ENCODE data around the gene OSR1. TPM values are rescaled to one million over a fixed set of nuclear protein-coding genes. Genes with fewer than 3 reads are reported as not detected.

OSR1 gene
- total and polyA plus RNA-seq, 3 experiments from 2014 or later = not detected

GRCh38 chr2:19357402-19358241 is 801 bp downstream of the OSR1 start:
- ChIA-PET CTCF (interaction anchor here (4.2 kb wide), 1 partner anchor 9 kb away, joined by 28 read pairs; no protein-coding TSS in a partner anchor), POLR2A (interaction anchor here (0.8 kb wide), 1 partner anchor 797 kb away, joined by 3 read pairs; no protein-coding TSS in a partner anchor)
- H3K4me1 Mint-ChIP-seq = peaks cover 40 to 58% (median 41%) of the 10 kb centered on the region in 3 donors
- Histone ChIP-seq H3K4me1 (ENCODE audit: insufficient read depth, low read length) (peaks cover 40% of the 10 kb centered on the region), H3K36me3 (ENCODE audit: insufficient read depth, low read length) (no peaks in the 10 kb centered on the region), H3K27ac (ENCODE audit: low read depth, low read length) (no peak overlapping the region), H3K4me3 (ENCODE audit: low read length) (no peak overlapping the region), H3K27me3 (ENCODE audit: insufficient read depth, low read length, poor library complexity, severe bottlenecking) (peaks cover 74% of the 10 kb centered on the region), H3K9me3 (ENCODE audit: low read length) (no peaks in the 10 kb centered on the region)
- H3K27me3 Mint-ChIP-seq = peaks cover 84% of the 10 kb centered on the region in 2 donors
- DNase-seq = no peak
- H3K4me3 Mint-ChIP-seq = peak overlapping the region; percentile 41 to 81 (median 63)
- H3K9me3 Mint-ChIP-seq = peaks cover 0 to 3% (median 0%) of the 10 kb centered on the region in 5 donors
- peaks cover 0 to 7% (median 0%) of the 10 kb centered on the region in 3 donors for H3K36me3 Mint-ChIP-seq
- H3K27ac Mint-ChIP-seq = peak overlapping the region in 2 of 8 donors; percentile 13 to 33

- peaks cover 0 to 3% (median 0%) of the 10 kb centered on the region in 5 donors for H3K9me3 Mint-ChIP-seq
- H3K9me3 ChIP-seq (ENCODE audit: low read length) = no peaks in the 10 kb centered on the region
- DNase-seq = no peak
- H3K36me3 ChIP-seq (ENCODE audit: insufficient read depth, low read length) = no peaks in the 10 kb centered on the region
- ChIA-PET POLR2A (no interaction called here), CTCF (no interaction called here)
- H3K4me1 Mint-ChIP-seq = peaks cover 39 to 57% (median 39%) of the 10 kb centered on the region in 3 donors
- no peak overlapping the region for H3K27ac ChIP-seq (ENCODE audit: low read depth, low read length)
- H3K4me1 ChIP-seq (ENCODE audit: insufficient read depth, low read length) = peaks cover 42% of the 10 kb centered on the region
- H3K36me3 Mint-ChIP-seq = peaks cover 0 to 3% (median under 1%) of the 10 kb centered on the region in 3 donors
- peaks cover 88 to 90% of the 10 kb centered on the region in 2 donors for H3K27me3 Mint-ChIP-seq
- no peak overlapping the region for H3K4me3 ChIP-seq (ENCODE audit: low read length)
- peak overlapping the region in 2 of 8 donors; percentile 31 to 67 for H3K27ac Mint-ChIP-seq
- peaks cover 82% of the 10 kb centered on the region for H3K27me3 ChIP-seq (ENCODE audit: insufficient read depth, low read length, poor library complexity, severe bottlenecking)
- peak overlapping the region; percentile 41 to 80 (median 62) for H3K4me3 Mint-ChIP-seq
Measured at GRCh38 chr2:19356545-19357401, 1.6 kb downstream of the OSR1 start.

- H3K36me3 Mint-ChIP-seq = peaks cover 0 to 3% (median 0%) of the 10 kb centered on the region in 3 donors
- peak overlapping the region in 5 of 7 donors; percentile 29 to 74 (median 62) for H3K4me3 Mint-ChIP-seq
- Histone ChIP-seq H3K4me1 (ENCODE audit: insufficient read depth, low read length) (peaks cover 42% of the 10 kb centered on the region), H3K4me3 (ENCODE audit: low read length) (no peak overlapping the region), H3K36me3 (ENCODE audit: insufficient read depth, low read length) (no peaks in the 10 kb centered on the region), H3K9me3 (ENCODE audit: low read length) (no peaks in the 10 kb centered on the region), H3K27me3 (ENCODE audit: insufficient read depth, low read length, poor library complexity, severe bottlenecking) (peaks cover 84% of the 10 kb centered on the region), H3K27ac (ENCODE audit: low read depth, low read length) (no peak overlapping the region)
- H3K27ac Mint-ChIP-seq = peak overlapping the region in 3 of 8 donors; percentile 21 to 67 (median 31)
- peaks cover 90 to 91% of the 10 kb centered on the region in 2 donors for H3K27me3 Mint-ChIP-seq
- POLR2A ChIA-PET = no interaction called here
- peaks cover 0 to 3% (median 0%) of the 10 kb centered on the region in 5 donors for H3K9me3 Mint-ChIP-seq
- no peak for DNase-seq
- CTCF ChIA-PET = interaction anchor here (1.0 to 1.6 kb wide), 2 partner anchors 13 to 824 kb away, joined by 3 read pairs; no protein-coding TSS in a partner anchor
- H3K4me1 Mint-ChIP-seq = peaks cover 38 to 54% (median 39%) of the 10 kb centered on the region in 3 donors
Measured at GRCh38 chr2:19355931-19356544, 2.4 kb downstream of the OSR1 start.

- Mint-ChIP-seq H3K4me3 (peak overlapping the region in 3 of 7 donors; percentile 6 to 74 (median 42)), H3K27ac (peak overlapping the region in 1 of 8 donors; percentile 58), H3K4me1 (peaks cover 36 to 53% (median 38%) of the 10 kb centered on the region in 3 donors), H3K9me3 (peaks cover 0 to 3% (median 0%) of the 10 kb centered on the region in 5 donors), H3K27me3 (peaks cover 89 to 90% of the 10 kb centered on the region in 2 donors), H3K36me3 (peaks cover 0 to 4% (median 0%) of the 10 kb centered on the region in 3 donors)
- ChIA-PET POLR2A (no interaction called here), CTCF (interaction anchor here (1.0 to 1.6 kb wide), 2 partner anchors 14 to 823 kb away, joined by 3 read pairs; no protein-coding TSS in a partner anchor)
- no peaks in the 10 kb centered on the region for H3K36me3 ChIP-seq (ENCODE audit: insufficient read depth, low read length)
- H3K27ac ChIP-seq (ENCODE audit: low read depth, low read length) = no peak overlapping the region
- peaks cover 44% of the 10 kb centered on the region for H3K4me1 ChIP-seq (ENCODE audit: insufficient read depth, low read length)
- H3K27me3 ChIP-seq (ENCODE audit: insufficient read depth, low read length, poor library complexity, severe bottlenecking) = peaks cover 84% of the 10 kb centered on the region
- H3K4me3 ChIP-seq (ENCODE audit: low read length) = no peak overlapping the region
- H3K9me3 ChIP-seq (ENCODE audit: low read length) = no peaks in the 10 kb centered on the region
- DNase-seq = no peak
Measured at GRCh38 chr2:19355416-19355821, 3.0 kb downstream of the OSR1 start.

GRCh38 chr2:19355014-19355405 is 3.4 kb downstream of the OSR1 start:
- H3K36me3 Mint-ChIP-seq = peaks cover 0 to 4% (median 0%) of the 10 kb centered on the region in 3 donors
- ChIA-PET CTCF (interaction anchor here (1.0 to 1.6 kb wide), 2 partner anchors 14 to 823 kb away, joined by 3 read pairs; no protein-coding TSS in a partner anchor), POLR2A (no interaction called here)
- H3K27me3 Mint-ChIP-seq = peaks cover 86 to 87% of the 10 kb centered on the region in 2 donors
- Histone ChIP-seq H3K4me1 (ENCODE audit: insufficient read depth, low read length) (peaks cover 48% of the 10 kb centered on the region), H3K4me3 (ENCODE audit: low read length) (no peak overlapping the region), H3K27ac (ENCODE audit: low read depth, low read length) (no peak overlapping the region), H3K27me3 (ENCODE audit: insufficient read depth, low read length, poor library complexity, severe bottlenecking) (peaks cover 84% of the 10 kb centered on the region), H3K36me3 (ENCODE audit: insufficient read depth, low read length) (no peaks in the 10 kb centered on the region), H3K9me3 (ENCODE audit: low read length) (no peaks in the 10 kb centered on the region)
- H3K4me1 Mint-ChIP-seq = peaks cover 36 to 52% (median 38%) of the 10 kb centered on the region in 3 donors
- no peak for DNase-seq
- peak overlapping the region in 1 of 7 donors; percentile 1 for H3K4me3 Mint-ChIP-seq
- H3K9me3 Mint-ChIP-seq = peaks cover 0 to 3% (median 0%) of the 10 kb centered on the region in 5 donors
- H3K27ac Mint-ChIP-seq = no peak overlapping the region

GRCh38 chr2:19353721-19354050 is 4.7 kb downstream of the OSR1 start:
- H3K9me3 Mint-ChIP-seq = peaks cover 0 to 3% (median 0%) of the 10 kb centered on the region in 5 donors
- CTCF ChIA-PET = no interaction called here
- no peak overlapping the region for H3K27ac ChIP-seq (ENCODE audit: low read depth, low read length)
- H3K27ac Mint-ChIP-seq = no peak overlapping the region
- peaks cover 36 to 57% (median 38%) of the 10 kb centered on the region in 3 donors for H3K4me1 Mint-ChIP-seq
- peaks cover 84 to 88% of the 10 kb centered on the region in 2 donors for H3K27me3 Mint-ChIP-seq
- H3K36me3 ChIP-seq (ENCODE audit: insufficient read depth, low read length) = no peaks in the 10 kb centered on the region
- peaks cover 84% of the 10 kb centered on the region for H3K27me3 ChIP-seq (ENCODE audit: insufficient read depth, low read length, poor library complexity, severe bottlenecking)
- peaks cover 53% of the 10 kb centered on the region for H3K4me1 ChIP-seq (ENCODE audit: insufficient read depth, low read length)
- H3K4me3 ChIP-seq (ENCODE audit: low read length) = no peak overlapping the region
- H3K9me3 ChIP-seq (ENCODE audit: low read length) = no peaks in the 10 kb centered on the region
- POLR2A ChIA-PET = no interaction called here
- H3K36me3 Mint-ChIP-seq = peaks cover 0 to 4% (median 0%) of the 10 kb centered on the region in 3 donors
- peak overlapping the region in 1 of 7 donors; percentile 30 for H3K4me3 Mint-ChIP-seq
- no peak for DNase-seq

GRCh38 chr2:19352946-19353720 is 5.3 kb downstream of the OSR1 start:
- Histone ChIP-seq H3K27me3 (ENCODE audit: insufficient read depth, low read length, poor library complexity, severe bottlenecking) (peaks cover 84% of the 10 kb centered on the region), H3K9me3 (ENCODE audit: low read length) (no peaks in the 10 kb centered on the region), H3K36me3 (ENCODE audit: insufficient read depth, low read length) (no peaks in the 10 kb centered on the region), H3K27ac (ENCODE audit: low read depth, low read length) (no peak overlapping the region), H3K4me3 (ENCODE audit: low read length) (no peak overlapping the region), H3K4me1 (ENCODE audit: insufficient read depth, low read length) (peaks cover 55% of the 10 kb centered on the region)
- Mint-ChIP-seq H3K4me1 (peaks cover 38 to 56% (median 38%) of the 10 kb centered on the region in 3 donors), H3K27me3 (peaks cover 86 to 90% of the 10 kb centered on the region in 2 donors), H3K4me3 (peak overlapping the region in 2 of 7 donors; percentile 30 to 65), H3K27ac (no peak overlapping the region), H3K36me3 (peaks cover 0 to 4% (median 3%) of the 10 kb centered on the region in 3 donors), H3K9me3 (peaks cover 0 to 5% (median 0%) of the 10 kb centered on the region in 5 donors)
- ChIA-PET CTCF (interaction anchor here (1.5 kb wide), 1 partner anchor 510 kb away, joined by 3 read pairs; no protein-coding TSS in a partner anchor), POLR2A (no interaction called here)
- DNase-seq = no peak

Measured in CD8-positive, alpha-beta memory T cell (primary cell).